NK-92 (cell line): ENCODE data around the gene MEX3B.
"Not testable (repeated sequence)": the region's sequence is repeated elsewhere in the genome, so short reads cannot be mapped to it uniquely, and the experiment has no call there.

ENCODE experiments used
- DNase-seq: peaks from one replicate; lab custom pipeline; 2025; ENCODE audit not compliant: unreplicated experiment; lab: John Stamatoyannopoulos, UW

The MEX3B gene

GRCh38 chr15:82051664-82052063, 5.8 kb upstream of the MEX3B start:
- no peak for DNase-seq

GRCh38 chr15:82048811-82049210, 3.0 kb upstream of the MEX3B start:
- DNase-seq, result no peak

GRCh38 chr15:82047453-82048400, 1.9 kb upstream of the MEX3B start:
- no peak for DNase-seq

- DNase-seq, result no peak
These were observed 1.0 kb upstream of the MEX3B start for GRCh38 chr15:82046666-82047452.

GRCh38 chr15:82045179-82045891, 483 bp downstream of the MEX3B start:
- DNase-seq, result no peak

GRCh38 chr15:82044373-82045178, 1.2 kb downstream of the MEX3B start:
- no peak for DNase-seq

- DNase-seq, result no peak
These were observed 1.9 kb downstream of the MEX3B start for GRCh38 chr15:82043796-82044372.

- DNase-seq, result no peak
These were observed 2.6 kb downstream of the MEX3B start for GRCh38 chr15:82043130-82043673.

- DNase-seq, result no peak
These were observed 5.0 kb downstream of the MEX3B start for GRCh38 chr15:82040862-82041261.

- DNase-seq, result no peak
These were observed 5.4 kb downstream of the MEX3B start for GRCh38 chr15:82040390-82040789.

- no peak for DNase-seq
These were observed 5.9 kb downstream of the MEX3B start for GRCh38 chr15:82039871-82040270.

GRCh38 chr15:82036461-82036860, 9.4 kb downstream of the MEX3B start:
- DNase-seq, result no peak

GRCh38 chr15:82031871-82032270, 13.9 kb downstream of the MEX3B start:
- DNase-seq, result no peak

- DNase-seq, result no peak
These were observed 15.6 kb downstream of the MEX3B start for GRCh38 chr15:82030176-82030575.

GRCh38 chr15:82028163-82028562, 17.7 kb downstream of the MEX3B start:
- not testable (repeated sequence) for DNase-seq

GRCh38 chr15:82021992-82022391, 23.8 kb downstream of the MEX3B start:
- no peak for DNase-seq

- DNase-seq, result no peak
These were observed 25.0 kb downstream of the MEX3B start for GRCh38 chr15:82020625-82021394.

GRCh38 chr15:82018201-82018600, 27.6 kb downstream of the MEX3B start:
- no peak for DNase-seq

GRCh38 chr15:82017656-82018055, 28.2 kb downstream of the MEX3B start:
- DNase-seq, result no peak
